Left lung (tissue), 10 donors: ENCODE results near the gene SLX4IP. TPM values are rescaled to one million over a fixed set of nuclear protein-coding genes. Genes with fewer than 3 reads are reported as not detected.

Source experiments
- ATAC-seq: fragments of 200-7000 bp; cut with Tn5 transposase; one replicate; pipeline ENCODE4 v1.9.1; 2020; ENCODE audit warnings: moderate library complexity
- DNase-seq, 4 donors: peaks; one replicate each; pipeline ENCODE4 v3.0.0-alpha.2; 2013 to 2020
- H3K27ac ChIP-seq, 2 donors: fragments of 200-600 bp; sonication (generic) in 1 of 2; one replicate each; pipeline versions ENCODE4 v1.5.0 to v1.8.0; 2020 to 2021
- H3K27me3 ChIP-seq, 2 donors: fragments of 200-600 bp; sonication (generic) in 1 of 2; one replicate each; pipeline versions ENCODE4 v1.5.0 to v1.8.0; 2020 to 2021
- H3K36me3 ChIP-seq, 2 donors: fragments of 200-600 bp; sonication (generic) in 1 of 2; one replicate each; pipeline versions ENCODE4 v1.5.0 to v1.8.0; 2020 to 2021
- H3K4me1 ChIP-seq, 2 donors: fragments of 200-600 bp; one replicate each; pipeline ENCODE4 v1.8.0; 2021
- H3K4me3 ChIP-seq, 2 donors: fragments of 200-600 bp; sonication (generic) in 1 of 2; one replicate each; pipeline versions ENCODE4 v1.5.0 to v1.8.0; 2020 to 2021; ENCODE audit warnings: mild to moderate bottlenecking in 1 of 2
- H3K9me3 ChIP-seq, 2 donors: fragments of 200-600 bp; sonication (generic) in 1 of 2; one replicate each; pipeline versions ENCODE4 v1.5.0 to v1.8.0; 2020 to 2021
- CTCF ChIP-seq, 2 donors: fragments of 200-600 bp; sonication (generic) in 1 of 2; IDR thresholded peaks; one replicate each; pipeline versions ENCODE4 v1.5.0 to v1.8.0; 2021; ENCODE audit warnings: antibody characterized with exemption in 2 of 2
- intact Hi-C, 2 donors: fragments of 100-400 bp; cut with DNase I; formaldehyde crosslinking; loops; one replicate each; pipeline versions ENCODE4 v1.11.2 to v1.14.2; 2022
- polyA plus RNA-seq, 6 donors: library from polyadenylated mRNA; unstranded; fragments of 120-200 nt; gene quantifications; one replicate each; pipeline ENCODE4 v1.2.1, GENCODE V29; 2013; ENCODE audit not compliant: insufficient read length in 6 of 6
- total RNA-seq, 2 donors: library from RNA; stranded (reverse); fragmentation: NEBNext Ultra II Directional; extraction: Animal tissue kit (Norgen Biotek cat#: 25700); gene quantifications; one replicate each; pipeline ENCODE4 v1.2.1, GENCODE V29; 2021
- donor health status: DM: no; HTN: yes; CAD: no.
- donor health status: DM: no; HTN: no; CAD: no.

The SLX4IP gene
- total and polyA plus RNA-seq, 8 donors: 6.0 to 12.3 (median 10.3) TPM

DNA sequence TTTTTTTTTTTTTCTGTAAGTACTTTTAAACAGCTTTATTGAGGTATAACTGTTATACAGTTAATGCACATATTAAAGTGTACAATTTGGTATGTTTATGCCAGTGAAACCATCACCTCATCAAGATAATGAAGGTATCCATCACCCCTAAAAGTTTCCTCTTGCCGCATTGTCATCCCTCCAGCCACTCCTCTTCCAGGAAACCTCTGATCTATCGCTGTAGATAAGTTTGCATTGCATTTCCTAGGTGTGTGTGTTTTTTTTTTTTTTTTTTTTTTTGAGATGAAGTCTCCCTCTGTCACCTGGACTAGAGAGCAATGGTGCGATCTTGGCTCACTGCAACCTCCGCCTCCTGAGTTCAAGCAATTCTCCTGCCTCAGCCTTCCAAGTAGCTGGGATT is 3.1 kb downstream of the SLX4IP start:
- intact Hi-C loops: loop anchor here in 1 of 2 donors (10.0 kb wide), 1 partner anchor 973 kb away; no protein-coding TSS in a partner anchor
- no peak for DNase-seq
- Histone ChIP-seq H3K27me3 (no peaks in the 10 kb centered on the region), H3K4me1 (peaks cover 2 to 12% of the 10 kb centered on the region in 2 donors), H3K4me3 (no peak overlapping the region), H3K27ac (no peak overlapping the region), H3K36me3 (no peaks in the 10 kb centered on the region), H3K9me3 (no peaks in the 10 kb centered on the region)
- no peak for TF ChIP-seq CTCF (IDR thresholded peaks at IDR 0.05)
- ATAC-seq: no peak

GRCh38 chr20:10443936-10444335 is 8.8 kb downstream of the SLX4IP start:
- intact Hi-C loops: no loop called here
- Histone ChIP-seq H3K36me3 (no peaks in the 10 kb centered on the region), H3K4me1 (peaks cover 3 to 16% of the 10 kb centered on the region in 2 donors), H3K27me3 (no peaks in the 10 kb centered on the region), H3K27ac (no peak overlapping the region), H3K4me3 (no peak overlapping the region), H3K9me3 (no peaks in the 10 kb centered on the region)
- DNase-seq: no peak
- TF ChIP-seq CTCF (IDR thresholded peaks at IDR 0.05): no peak
- ATAC-seq: no peak

DNA sequence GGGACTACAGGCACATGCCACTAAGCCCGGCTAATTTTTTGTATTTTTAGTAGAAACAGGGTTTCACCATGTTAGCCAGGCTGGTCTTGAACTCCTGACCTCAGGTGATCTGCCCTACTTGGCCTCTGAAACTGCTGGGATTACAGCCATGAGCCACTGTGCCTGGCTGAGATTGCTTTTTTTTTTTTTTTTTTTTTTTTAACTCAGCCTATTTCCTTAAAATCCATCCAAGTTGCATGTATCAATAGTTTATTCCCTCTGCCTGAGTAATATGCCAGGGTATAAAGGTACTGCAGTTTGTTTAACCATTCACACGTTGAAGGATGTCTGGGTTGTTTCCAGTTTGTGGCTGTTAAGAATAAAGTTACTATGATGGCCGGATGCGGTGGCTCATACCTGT is 10.7 kb downstream of the SLX4IP start:
- no peaks in the 10 kb centered on the region for H3K27me3 ChIP-seq
- ATAC-seq (no peak), DNase-seq (no peak)
- no peak overlapping the region for H3K27ac ChIP-seq
- H3K4me1 ChIP-seq: peaks cover 3 to 16% of the 10 kb centered on the region in 2 donors
- TF ChIP-seq CTCF (IDR thresholded peaks at IDR 0.05): no peak
- H3K4me3 ChIP-seq: no peak overlapping the region
- no peaks in the 10 kb centered on the region for H3K9me3 ChIP-seq
- intact Hi-C loops: no loop called here
- no peaks in the 10 kb centered on the region for H3K36me3 ChIP-seq

DNA sequence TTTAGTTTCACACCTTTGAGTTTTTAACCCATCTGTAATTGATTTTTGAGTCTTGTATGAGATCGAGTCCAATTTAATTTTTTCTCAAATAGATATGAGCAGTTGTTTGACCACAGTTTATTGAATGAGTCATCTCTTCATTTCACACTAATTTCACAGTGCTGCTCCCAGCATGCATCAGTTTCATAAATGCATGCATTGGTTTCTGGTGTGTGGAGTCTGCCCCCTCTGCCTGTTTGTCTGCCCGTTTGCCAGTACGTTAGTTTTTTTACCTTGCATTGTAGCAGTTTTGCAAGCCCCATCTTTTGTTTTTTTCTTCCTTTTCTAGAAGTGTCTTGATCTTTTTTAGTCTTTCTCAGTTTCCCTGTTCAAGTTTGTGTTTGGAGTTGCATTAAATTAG is 11.9 kb downstream of the SLX4IP start:
- H3K27me3 ChIP-seq: no peaks in the 10 kb centered on the region
- no peaks in the 10 kb centered on the region for H3K36me3 ChIP-seq
- no peaks in the 10 kb centered on the region for H3K9me3 ChIP-seq
- no peak overlapping the region for H3K27ac ChIP-seq
- peaks cover 3 to 16% of the 10 kb centered on the region in 2 donors for H3K4me1 ChIP-seq
- TF ChIP-seq CTCF (IDR thresholded peaks at IDR 0.05): no peak
- intact Hi-C loops: no loop called here
- peak; percentile 55 for ATAC-seq
- H3K4me3 ChIP-seq: no peak overlapping the region
- DNase-seq: no peak

- H3K4me1 ChIP-seq: peaks cover 3 to 25% of the 10 kb centered on the region in 2 donors
- no peak overlapping the region for H3K27ac ChIP-seq
- ATAC-seq (peak; percentile 79), DNase-seq (no peak)
- intact Hi-C loops: no loop called here
- no peaks in the 10 kb centered on the region for H3K27me3 ChIP-seq
- no peaks in the 10 kb centered on the region for H3K36me3 ChIP-seq
- no peak overlapping the region for H3K4me3 ChIP-seq
- no peak for TF ChIP-seq CTCF (IDR thresholded peaks at IDR 0.05)
- H3K9me3 ChIP-seq: no peaks in the 10 kb centered on the region
Measured at GRCh38 chr20:10448270-10449156, 13.4 kb downstream of the SLX4IP start.
